Ovary (tissue), 3 donors: ENCODE results near the gene CARD10.

Experiments used
- CTCF ChIP-seq, 3 donors: fragments of 450-650 bp in 2 of 3; fragments of 200-600 bp in 1 of 3; IDR thresholded peaks; one replicate each; pipeline versions ENCODE4 v1.5.1 to v1.8.0; 2016 to 2022; ENCODE audit warnings: antibody characterized with exemption in 3 of 3, mild to moderate bottlenecking in 1 of 3
- EP300 ChIP-seq: sonication (generic); formaldehyde crosslinking; IDR thresholded peaks from one replicate; pipeline ENCODE4 v1.6.1; 2017; ENCODE audit warnings: antibody characterized with exemption
- POLR2A ChIP-seq: fragments of 450-650 bp; IDR thresholded peaks from one replicate; pipeline ENCODE4 v1.6.1; 2017; ENCODE audit warnings: antibody characterized with exemption, mild to moderate bottlenecking, moderate library complexity
- donor health status: DM: no; HTN: no; CAD: no.

DNA sequence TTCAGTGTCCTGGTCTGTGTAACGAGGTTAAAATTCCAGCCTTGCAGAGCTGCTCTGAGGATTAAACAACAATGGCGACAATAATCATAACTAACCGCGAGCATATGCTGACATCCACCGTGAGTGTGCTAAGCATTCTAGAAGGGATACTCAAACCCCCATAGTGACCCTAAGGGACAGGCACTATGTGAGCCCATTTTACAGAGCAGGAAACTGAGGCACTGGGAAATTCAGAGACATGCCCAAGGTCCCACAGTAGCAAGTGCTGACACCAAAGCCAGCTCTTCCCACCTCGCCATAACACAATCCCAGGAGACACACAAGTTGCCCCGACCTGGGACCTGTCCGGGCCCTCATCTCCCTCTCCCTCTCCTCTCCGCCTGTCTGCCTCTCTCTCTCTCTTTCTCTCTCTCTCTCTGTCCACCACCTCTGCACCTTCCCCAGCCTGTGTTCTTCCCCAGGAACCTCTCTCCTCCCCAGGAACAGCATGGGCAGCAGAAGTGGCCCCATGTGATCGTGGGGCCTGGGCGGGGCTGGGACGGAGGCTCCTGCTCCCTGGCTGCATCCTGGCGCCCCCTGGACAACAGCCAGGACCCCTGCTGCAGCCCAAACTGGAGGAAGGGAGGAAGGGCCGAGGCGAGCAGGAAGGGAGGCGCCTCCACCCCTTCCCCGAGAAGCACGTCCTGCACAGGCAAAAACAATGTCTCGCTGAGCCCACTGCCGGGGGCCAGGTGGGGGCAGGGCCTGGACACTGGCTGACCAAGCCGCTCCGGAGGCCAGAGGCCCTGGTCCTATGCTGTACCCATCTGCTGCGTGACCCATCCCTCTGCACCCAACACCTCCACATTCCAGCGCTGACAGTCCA is 18.2 kb downstream of the CARD10 start:
- TF ChIP-seq CTCF (IDR thresholded peaks at IDR 0.05), result no peak
- TF ChIP-seq EP300, result no peak
- TF ChIP-seq POLR2A, result no peak
